H54 (cell line): ENCODE data around the gene MEIS1.
A peak's percentile ranks its signal among the peaks of the same experiment; 100 is the strongest.

Experiments
- DNase-seq: peaks from one replicate; pipeline ENCODE4 v3.0.0; 2011; ENCODE audit warnings: low spot score, mixed read lengths; ENCODE audit not compliant: insufficient read length
- FAIRE-seq: peaks from 3 replicates; lab custom pipeline; 2011; peaks lifted over from hg19 to GRCh38; lab: Jason Lieb, UNC
- POLR2A ChIP-seq: IDR thresholded peaks from 2 replicates; pipeline ENCODE4 v1.6.1; 2011; ENCODE audit warnings: low read depth, mild to moderate bottlenecking, low read length

The MEIS1 gene

GRCh38 chr2:66437691-66438497 lies 3.0 kb downstream of the MEIS1 start:
- TF ChIP-seq POLR2A, result no peak
- DNase-seq (no peak), FAIRE-seq (no peak)

DNA sequence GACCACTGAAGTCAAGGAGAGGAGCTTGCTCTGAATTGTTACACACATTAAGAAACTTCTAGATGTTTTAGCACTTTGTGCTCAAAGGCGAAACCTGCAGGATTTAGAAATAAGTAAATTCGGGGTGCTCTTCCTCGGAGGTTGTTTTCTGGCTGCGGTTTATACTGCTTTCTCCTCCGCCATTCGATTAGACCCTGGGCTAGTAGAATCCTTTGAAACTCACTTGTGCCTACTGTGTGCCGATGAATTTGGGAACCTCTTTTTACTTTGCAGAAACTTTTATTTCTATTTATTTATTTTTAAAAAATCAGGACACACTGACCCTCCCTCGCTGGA lies 3.5 kb downstream of the MEIS1 start:
- DNase-seq (no peak), FAIRE-seq (no peak)
- TF ChIP-seq POLR2A, result no peak

GRCh38 chr2:66438891-66439811 lies 4.2 kb downstream of the MEIS1 start:
- no peak for FAIRE-seq
- DNase-seq, result peak; percentile 14

GRCh38 chr2:66439812-66440542 lies 5.1 kb downstream of the MEIS1 start:
- no peak for DNase-seq
- FAIRE-seq, result no peak
- TF ChIP-seq POLR2A, result no peak

More at GRCh38 chr2:66438891-66439811, 4.2 kb downstream of the MEIS1 start:
- TF ChIP-seq POLR2A, result no peak

DNA sequence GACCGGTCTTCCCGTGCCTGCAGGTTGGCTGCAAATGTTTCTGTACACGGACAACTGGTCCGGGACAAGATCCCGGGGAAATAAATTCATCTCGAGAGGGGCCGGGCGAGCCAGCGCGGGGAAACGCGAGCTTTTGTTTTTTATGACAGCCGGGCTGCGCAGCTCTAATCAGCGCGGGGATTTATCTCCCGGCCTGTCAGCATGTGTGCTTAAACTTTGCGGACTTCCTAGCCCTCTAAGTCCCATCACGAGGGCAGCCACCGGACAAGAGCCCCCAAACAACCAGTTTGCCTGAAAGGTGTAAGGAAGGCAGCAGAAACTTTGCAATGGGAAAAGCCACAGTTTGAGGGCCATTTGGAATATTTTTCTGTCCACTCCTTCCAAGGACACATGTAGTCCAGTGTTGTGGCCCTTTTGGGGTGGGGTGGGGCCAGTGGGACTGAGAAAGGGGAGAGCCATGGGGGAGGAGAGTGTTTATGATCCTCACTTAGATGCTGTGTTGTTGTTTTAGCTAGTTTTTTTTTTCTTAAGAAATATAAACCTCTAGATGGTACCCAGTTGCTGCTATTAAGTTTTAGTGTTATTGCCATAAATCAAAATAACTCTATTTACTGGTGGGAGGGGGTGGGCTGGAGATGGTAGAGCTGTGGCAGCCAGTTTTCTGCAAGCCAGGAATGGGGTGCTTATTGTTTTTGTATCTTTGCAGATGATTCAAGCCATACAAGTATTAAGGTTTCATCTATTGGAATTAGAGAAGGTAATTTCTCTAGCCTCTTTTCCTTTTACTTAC lies 6.0 kb downstream of the MEIS1 start:
- no peak for DNase-seq
- no peak for FAIRE-seq
- no peak for TF ChIP-seq POLR2A

GRCh38 chr2:66441581-66442320 lies 6.8 kb downstream of the MEIS1 start:
- DNase-seq (no peak), FAIRE-seq (no peak)
- TF ChIP-seq POLR2A, result no peak

DNA sequence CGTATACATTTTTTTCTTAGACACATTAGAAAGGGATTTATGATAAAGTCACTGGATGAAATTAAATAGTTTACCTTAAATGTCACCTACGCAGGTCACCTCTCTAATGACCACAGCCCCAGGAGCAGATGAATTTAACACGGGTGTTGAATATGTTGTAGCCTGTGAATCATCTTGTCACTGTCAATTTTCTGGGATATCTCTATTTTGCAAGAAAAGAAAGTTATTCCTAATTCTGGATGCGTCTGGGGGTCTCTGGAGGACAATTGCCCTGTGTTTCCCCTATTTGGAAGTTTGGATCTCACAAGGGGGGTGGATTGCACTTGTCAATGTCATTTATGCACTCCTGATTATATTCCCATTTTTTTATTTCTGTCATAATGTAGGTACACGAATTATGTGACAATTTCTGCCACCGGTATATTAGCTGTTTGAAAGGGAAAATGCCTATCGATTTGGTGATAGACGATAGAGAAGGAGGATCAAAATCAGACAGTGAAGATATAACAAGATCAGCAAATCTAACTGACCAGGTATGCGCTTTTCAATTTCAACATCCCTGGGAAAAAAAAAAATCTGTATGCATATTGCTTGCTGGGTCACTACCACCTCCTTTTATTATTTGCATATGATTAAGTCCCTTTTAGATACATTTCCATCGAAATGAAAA lies 7.7 kb downstream of the MEIS1 start:
- FAIRE-seq (no peak), DNase-seq (no peak)
- no peak for TF ChIP-seq POLR2A

- FAIRE-seq, result no peak
- DNase-seq, result no peak
- TF ChIP-seq POLR2A, result no peak
Observed at GRCh38 chr2:66443186-66443978, 8.5 kb downstream of the MEIS1 start.

GRCh38 chr2:66443979-66444861 lies 9.3 kb downstream of the MEIS1 start:
- no peak for DNase-seq
- no peak for TF ChIP-seq POLR2A
- FAIRE-seq, result no peak
